Astrocyte (in vitro differentiated cells and primary cell): Measurements from ENCODE around the gene PTK6.

ENCODE experiments used
- EZH2 ChIP-seq: IDR thresholded peaks from 2 replicates; pipeline ENCODE4 v1.6.1; 2012; ENCODE audit warnings: mild to moderate bottlenecking, low read length, inconsistent platforms; ENCODE audit not compliant: insufficient read depth
- TF ChIP-seq, protein P1 (sequence below): IDR thresholded peaks from 2 replicates; pipeline ENCODE4 v1.5.1; 2011; ENCODE audit warnings: low read depth, mild to moderate bottlenecking, inconsistent platforms, low read length, moderate library complexity; ENCODE audit not compliant: insufficient read depth

DNA sequence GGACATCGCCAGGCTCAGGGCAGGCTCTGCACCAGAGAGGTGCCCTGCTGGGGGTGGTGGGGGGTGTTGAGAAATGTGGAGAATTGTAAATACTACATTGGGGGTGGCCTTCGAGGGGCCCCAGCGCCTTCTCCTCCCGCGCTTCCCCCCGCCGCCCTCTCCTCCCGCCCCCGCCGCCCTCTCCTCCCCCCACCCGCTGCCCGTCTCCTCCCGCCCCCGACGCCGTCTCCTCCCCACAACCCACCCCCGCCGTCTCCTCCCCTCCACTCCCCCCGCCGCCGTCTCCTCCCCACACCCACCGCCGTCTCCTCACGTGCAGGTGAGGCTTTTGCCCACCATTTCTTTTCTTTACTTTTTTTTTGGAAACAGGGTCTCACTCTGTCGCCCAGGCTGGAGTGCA is 11.8 kb upstream of the PTK6 start:
- TF ChIP-seq, protein P1, sequence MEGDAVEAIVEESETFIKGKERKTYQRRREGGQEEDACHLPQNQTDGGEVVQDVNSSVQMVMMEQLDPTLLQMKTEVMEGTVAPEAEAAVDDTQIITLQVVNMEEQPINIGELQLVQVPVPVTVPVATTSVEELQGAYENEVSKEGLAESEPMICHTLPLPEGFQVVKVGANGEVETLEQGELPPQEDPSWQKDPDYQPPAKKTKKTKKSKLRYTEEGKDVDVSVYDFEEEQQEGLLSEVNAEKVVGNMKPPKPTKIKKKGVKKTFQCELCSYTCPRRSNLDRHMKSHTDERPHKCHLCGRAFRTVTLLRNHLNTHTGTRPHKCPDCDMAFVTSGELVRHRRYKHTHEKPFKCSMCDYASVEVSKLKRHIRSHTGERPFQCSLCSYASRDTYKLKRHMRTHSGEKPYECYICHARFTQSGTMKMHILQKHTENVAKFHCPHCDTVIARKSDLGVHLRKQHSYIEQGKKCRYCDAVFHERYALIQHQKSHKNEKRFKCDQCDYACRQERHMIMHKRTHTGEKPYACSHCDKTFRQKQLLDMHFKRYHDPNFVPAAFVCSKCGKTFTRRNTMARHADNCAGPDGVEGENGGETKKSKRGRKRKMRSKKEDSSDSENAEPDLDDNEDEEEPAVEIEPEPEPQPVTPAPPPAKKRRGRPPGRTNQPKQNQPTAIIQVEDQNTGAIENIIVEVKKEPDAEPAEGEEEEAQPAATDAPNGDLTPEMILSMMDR: no peak
- no peak for TF ChIP-seq EZH2
